ENCODE measurements around the gene CLIC1. TPM values are rescaled to one million over a fixed set of nuclear protein-coding genes. Genes with fewer than 3 reads are reported as not detected.

CLIC1 gene
- total RNA-seq, 2 experiments from 2014 or later, result 314 to 413 TPM

GRCh38 chr6:31687321-31687720 is 49.0 kb downstream of the CLIC1 start:
- H3K36me3 ChIP-seq (ENCODE audit: insufficient read depth, low read length), result peaks cover 56% of the 10 kb centered on the region
- H3K79me2 ChIP-seq (ENCODE audit: insufficient read depth, low read depth, low read length), result no peaks in the 10 kb centered on the region
- ChIA-PET CTCF (ENCODE audit: unreplicated experiment) (interaction anchor here (0.6 kb wide), 1 partner anchor 73 kb away, joined by 3 read pairs; no protein-coding TSS in a partner anchor), POLR2A (interaction anchor here (0.7 kb wide), 1 partner anchor 12 kb away, joined by 3 read pairs; no protein-coding TSS in a partner anchor)
- H3K4me3 ChIP-seq (ENCODE audit: low read depth, low read length, poor library complexity, severe bottlenecking), result no peak overlapping the region
- intact Hi-C loops (cut with micrococcal nuclease; ENCODE audit: unreplicated experiment), result loop anchor here (10.0 kb wide), 2 partner anchors 207 to 463 kb away; partner anchors contain the start of gene EHMT2
- H2AFZ ChIP-seq (ENCODE audit: low read length), result no peak overlapping the region
- peaks cover 12% of the 10 kb centered on the region for H3K4me1 ChIP-seq (ENCODE audit: insufficient read depth, low read length, poor library complexity, severe bottlenecking)
- H3K27ac ChIP-seq (ENCODE audit: low read depth, low read length, poor library complexity, severe bottlenecking), result no peak overlapping the region
- BruUV-seq (replicated peaks), result no TSS peak
- H3K9me2 ChIP-seq (ENCODE audit: insufficient read depth, low read length), result no peaks in the 10 kb centered on the region
- no peak for TF ChIP-seq EZH2phosphoT487 (IDR thresholded peaks at IDR 0.05; ENCODE audit: borderline replicate concordance, low read depth, low read length)
- TF ChIP-seq CTCF (conservative IDR thresholded peaks at IDR 0.05; ENCODE audit: low read length), result no peak
- H4K20me1 ChIP-seq (ENCODE audit: insufficient read depth, low read length), result no peaks in the 10 kb centered on the region
- no peak overlapping the region for H3K4me2 ChIP-seq (ENCODE audit: low read length)
- no peak for DNase-seq (ENCODE audit: low spot score)
- no peaks in the 10 kb centered on the region for H3K9me3 ChIP-seq (ENCODE audit: low read length)

- peaks cover 13% of the 10 kb centered on the region for H3K4me1 ChIP-seq (ENCODE audit: insufficient read depth, low read length, poor library complexity, severe bottlenecking)
- TF ChIP-seq CTCF (conservative IDR thresholded peaks at IDR 0.05; ENCODE audit: low read length) (no peak), EZH2phosphoT487 (IDR thresholded peaks at IDR 0.05; ENCODE audit: borderline replicate concordance, low read depth, low read length) (no peak)
- no peaks in the 10 kb centered on the region for H3K9me3 ChIP-seq (ENCODE audit: low read length)
- POLR2A ChIA-PET, result interaction anchor here (0.9 kb wide), 1 partner anchor 52 kb away, joined by 3 read pairs; no protein-coding TSS in a partner anchor
- no peak for DNase-seq (ENCODE audit: low spot score)
- BruUV-seq (replicated peaks), result no TSS peak
- H3K27ac ChIP-seq (ENCODE audit: low read depth, low read length, poor library complexity, severe bottlenecking), result no peak overlapping the region
- intact Hi-C loops (cut with micrococcal nuclease; ENCODE audit: unreplicated experiment), result loop anchor here (10.0 kb wide), 2 partner anchors 208 to 462 kb away; partner anchors contain the start of gene EHMT2
- no peak overlapping the region for H3K4me3 ChIP-seq (ENCODE audit: low read depth, low read length, poor library complexity, severe bottlenecking)
- no peaks in the 10 kb centered on the region for H3K9me2 ChIP-seq (ENCODE audit: insufficient read depth, low read length)
- H3K79me2 ChIP-seq (ENCODE audit: insufficient read depth, low read depth, low read length), result no peaks in the 10 kb centered on the region
- H2AFZ ChIP-seq (ENCODE audit: low read length), result no peak overlapping the region
- CTCF ChIA-PET (ENCODE audit: unreplicated experiment), result no interaction called here
- no peaks in the 10 kb centered on the region for H4K20me1 ChIP-seq (ENCODE audit: insufficient read depth, low read length)
- H3K4me2 ChIP-seq (ENCODE audit: low read length), result no peak overlapping the region
- H3K36me3 ChIP-seq (ENCODE audit: insufficient read depth, low read length), result peaks cover 49% of the 10 kb centered on the region
These were observed 49.8 kb downstream of the CLIC1 start for GRCh38 chr6:31686483-31686882.

- Histone ChIP-seq H3K4me3 (ENCODE audit: low read depth, low read length, poor library complexity, severe bottlenecking) (no peak overlapping the region), H3K9me2 (ENCODE audit: insufficient read depth, low read length) (no peaks in the 10 kb centered on the region), H2AFZ (ENCODE audit: low read length) (no peak overlapping the region), H4K20me1 (ENCODE audit: insufficient read depth, low read length) (no peaks in the 10 kb centered on the region), H3K27ac (ENCODE audit: low read depth, low read length, poor library complexity, severe bottlenecking) (no peak overlapping the region), H3K36me3 (ENCODE audit: insufficient read depth, low read length) (peaks cover 21% of the 10 kb centered on the region; the same call in 1 of the 2 replicates), H3K79me2 (ENCODE audit: insufficient read depth, low read depth, low read length) (no peaks in the 10 kb centered on the region), H3K9me3 (ENCODE audit: low read length) (no peaks in the 10 kb centered on the region), H3K4me2 (ENCODE audit: low read length) (no peak overlapping the region), H3K4me1 (ENCODE audit: insufficient read depth, low read length, poor library complexity, severe bottlenecking) (peaks cover 15% of the 10 kb centered on the region)
- TF ChIP-seq CTCF (conservative IDR thresholded peaks at IDR 0.05; ENCODE audit: low read length) (no peak), EZH2phosphoT487 (IDR thresholded peaks at IDR 0.05; ENCODE audit: borderline replicate concordance, low read depth, low read length) (no peak)
- DNase-seq (ENCODE audit: low spot score), result no peak
- no TSS peak for BruUV-seq (replicated peaks)
- intact Hi-C loops (cut with micrococcal nuclease; ENCODE audit: unreplicated experiment), result loop anchor here (10.0 kb wide), 2 partner anchors 211 to 459 kb away; partner anchors contain the start of gene EHMT2
- ChIA-PET CTCF (ENCODE audit: unreplicated experiment) (no interaction called here), POLR2A (no interaction called here)
These were observed 52.7 kb downstream of the CLIC1 start for GRCh38 chr6:31683591-31683990.

Data from OCI-LY7 (cell line).